Nephron (organoid): Measurements from ENCODE around the gene CD40.

Experiments used
- H3K27ac Mint-ChIP-seq, 3 experiments: 2 replicates each; pipeline ENCODE4 v1.8.0; 2020; ENCODE audit warnings: mixed read lengths in 3 of 3, mild to moderate bottlenecking in 2 of 3, moderate library complexity in 1 of 3
- H3K27me3 Mint-ChIP-seq: 2 replicates; pipeline ENCODE4 v1.8.0; 2021; ENCODE audit warnings: low read depth, mild to moderate bottlenecking, moderate library complexity, mixed read lengths
- H3K36me3 Mint-ChIP-seq: 2 replicates; pipeline ENCODE4 v1.8.0; 2020; ENCODE audit warnings: low read depth, mixed read lengths
- H3K4me1 Mint-ChIP-seq: 2 replicates; pipeline ENCODE4 v1.8.0; 2020; ENCODE audit warnings: mixed read lengths
- H3K4me3 Mint-ChIP-seq, 3 experiments: 2 replicates each; pipeline ENCODE4 v1.8.0; 2020; ENCODE audit warnings: mild to moderate bottlenecking in 3 of 3, mixed read lengths in 3 of 3, moderate library complexity in 2 of 3
- H3K9me3 Mint-ChIP-seq: 2 replicates; pipeline ENCODE4 v1.8.0; 2020; ENCODE audit warnings: mixed read lengths
- TF ChIP-seq, protein P1 (sequence below), 3 experiments: fragments of 200-600 bp; sonication (generic); IDR thresholded peaks; one replicate each; pipeline ENCODE4 v1.5.0; 2021; ENCODE audit warnings: antibody characterized with exemption in 3 of 3; ENCODE audit not compliant: unreplicated experiment in 3 of 3

Gene CD40

DNA sequence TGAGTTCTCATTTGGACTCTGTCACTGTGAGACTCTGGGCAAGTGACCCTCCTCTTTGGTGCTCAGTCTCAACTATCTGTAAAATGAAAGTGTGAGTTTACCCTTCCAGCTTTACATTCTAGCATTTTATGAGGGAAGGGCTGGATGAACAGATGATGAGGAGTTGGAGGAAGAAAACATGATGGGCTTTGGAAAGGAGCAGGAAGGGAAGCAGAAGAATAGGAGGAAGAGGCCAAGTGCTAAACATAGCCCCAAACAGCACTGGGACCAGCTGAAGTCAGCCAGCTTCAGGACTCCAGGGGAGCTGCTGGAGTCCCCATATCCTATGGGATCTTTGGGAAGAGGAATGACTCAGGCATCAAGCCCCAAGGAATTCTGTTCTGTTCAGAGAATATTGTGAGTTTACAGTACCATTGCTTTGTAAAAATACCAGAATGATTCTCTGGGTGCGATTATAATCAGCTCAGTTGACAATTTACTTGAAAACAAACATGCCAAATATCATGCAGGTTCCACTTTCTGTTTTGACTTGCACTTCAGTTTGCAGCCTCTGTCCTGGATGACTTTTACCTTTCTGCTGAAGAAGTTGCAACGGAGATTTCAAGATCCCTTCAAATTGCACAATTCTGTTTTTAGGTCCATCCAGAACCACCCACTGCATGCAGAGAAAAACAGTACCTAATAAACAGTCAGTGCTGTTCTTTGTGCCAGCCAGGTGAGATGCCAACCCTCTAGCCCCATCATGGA, 3.2 kb downstream of the CD40 start:
- H3K27me3 Mint-ChIP-seq: peaks cover 50% of the 10 kb centered on the region
- TF ChIP-seq, protein P1, sequence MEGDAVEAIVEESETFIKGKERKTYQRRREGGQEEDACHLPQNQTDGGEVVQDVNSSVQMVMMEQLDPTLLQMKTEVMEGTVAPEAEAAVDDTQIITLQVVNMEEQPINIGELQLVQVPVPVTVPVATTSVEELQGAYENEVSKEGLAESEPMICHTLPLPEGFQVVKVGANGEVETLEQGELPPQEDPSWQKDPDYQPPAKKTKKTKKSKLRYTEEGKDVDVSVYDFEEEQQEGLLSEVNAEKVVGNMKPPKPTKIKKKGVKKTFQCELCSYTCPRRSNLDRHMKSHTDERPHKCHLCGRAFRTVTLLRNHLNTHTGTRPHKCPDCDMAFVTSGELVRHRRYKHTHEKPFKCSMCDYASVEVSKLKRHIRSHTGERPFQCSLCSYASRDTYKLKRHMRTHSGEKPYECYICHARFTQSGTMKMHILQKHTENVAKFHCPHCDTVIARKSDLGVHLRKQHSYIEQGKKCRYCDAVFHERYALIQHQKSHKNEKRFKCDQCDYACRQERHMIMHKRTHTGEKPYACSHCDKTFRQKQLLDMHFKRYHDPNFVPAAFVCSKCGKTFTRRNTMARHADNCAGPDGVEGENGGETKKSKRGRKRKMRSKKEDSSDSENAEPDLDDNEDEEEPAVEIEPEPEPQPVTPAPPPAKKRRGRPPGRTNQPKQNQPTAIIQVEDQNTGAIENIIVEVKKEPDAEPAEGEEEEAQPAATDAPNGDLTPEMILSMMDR (IDR thresholded peaks at IDR 0.05; ENCODE audit: unreplicated experiment in 3 of 3): no peak
- no peaks in the 10 kb centered on the region for H3K4me1 Mint-ChIP-seq
- no peaks in the 10 kb centered on the region for H3K36me3 Mint-ChIP-seq
- H3K9me3 Mint-ChIP-seq: no peaks in the 10 kb centered on the region
- H3K4me3 Mint-ChIP-seq: no peak overlapping the region
- H3K27ac Mint-ChIP-seq: no peak overlapping the region

DNA sequence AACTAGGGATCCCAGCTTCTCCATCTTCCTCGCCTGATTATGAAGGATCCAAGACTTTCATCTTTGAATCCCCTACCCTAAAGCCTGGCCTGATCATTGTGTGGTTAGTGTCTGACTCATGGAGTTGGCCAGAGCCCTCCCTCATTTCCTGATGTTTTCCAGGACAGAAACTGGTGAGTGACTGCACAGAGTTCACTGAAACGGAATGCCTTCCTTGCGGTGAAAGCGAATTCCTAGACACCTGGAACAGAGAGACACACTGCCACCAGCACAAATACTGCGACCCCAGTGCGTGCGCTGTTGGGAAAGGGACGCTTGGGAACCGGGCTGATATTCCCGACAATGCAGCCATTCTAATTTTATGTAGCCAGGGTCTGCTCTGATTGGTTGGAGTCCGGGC, 4.0 kb downstream of the CD40 start:
- H3K36me3 Mint-ChIP-seq: no peaks in the 10 kb centered on the region
- no peak overlapping the region for H3K27ac Mint-ChIP-seq
- H3K4me1 Mint-ChIP-seq: no peaks in the 10 kb centered on the region

DNA sequence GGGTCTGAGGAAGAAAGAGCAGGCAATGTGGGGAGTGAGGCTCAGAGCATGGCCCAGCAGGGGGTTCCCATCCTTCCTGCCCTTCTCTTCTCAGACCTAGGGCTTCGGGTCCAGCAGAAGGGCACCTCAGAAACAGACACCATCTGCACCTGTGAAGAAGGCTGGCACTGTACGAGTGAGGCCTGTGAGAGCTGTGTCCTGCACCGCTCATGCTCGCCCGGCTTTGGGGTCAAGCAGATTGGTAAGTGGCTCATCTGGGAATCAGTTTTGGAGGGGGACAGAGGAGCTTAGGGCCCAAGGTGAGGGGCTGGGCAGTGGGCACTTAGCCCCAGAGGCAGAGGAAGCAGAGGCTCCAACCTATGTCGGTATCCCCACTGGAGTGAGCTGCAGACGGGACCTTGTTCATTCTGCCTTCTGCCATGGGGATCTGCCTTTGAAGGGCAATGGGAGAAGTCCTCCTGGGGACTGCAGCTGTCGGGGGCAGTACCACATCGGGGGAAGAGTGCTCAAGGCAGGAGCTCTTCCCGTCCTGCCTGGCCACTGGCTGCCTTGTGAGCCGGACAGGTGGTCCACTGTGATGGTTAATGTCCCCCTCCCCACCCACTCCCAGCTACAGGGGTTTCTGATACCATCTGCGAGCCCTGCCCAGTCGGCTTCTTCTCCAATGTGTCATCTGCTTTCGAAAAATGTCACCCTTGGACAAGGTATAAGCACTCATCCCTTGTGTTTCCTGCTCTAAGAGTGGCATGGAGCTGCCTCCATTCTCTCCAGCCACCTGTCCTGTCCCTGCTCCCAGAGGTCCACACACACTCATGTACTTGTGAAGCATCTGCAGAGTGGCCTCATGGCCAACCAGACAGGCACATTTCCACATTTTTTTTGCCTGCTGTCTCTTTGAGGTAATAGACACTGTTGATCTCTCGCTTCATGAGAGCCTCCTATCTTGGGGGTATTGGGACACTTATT, 4.7 kb downstream of the CD40 start:
- TF ChIP-seq, protein P1 (IDR thresholded peaks at IDR 0.05; ENCODE audit: unreplicated experiment in 3 of 3): no peak
- Mint-ChIP-seq H3K36me3 (no peaks in the 10 kb centered on the region), H3K9me3 (no peaks in the 10 kb centered on the region)

More for the DNA sequence above, 4.0 kb downstream of the CD40 start:
- Mint-ChIP-seq H3K9me3 (no peaks in the 10 kb centered on the region), H3K27me3 (peaks cover 50% of the 10 kb centered on the region), H3K4me3 (no peak overlapping the region)
- TF ChIP-seq, protein P1 (IDR thresholded peaks at IDR 0.05; ENCODE audit: unreplicated experiment in 3 of 3): no peak

DNA sequence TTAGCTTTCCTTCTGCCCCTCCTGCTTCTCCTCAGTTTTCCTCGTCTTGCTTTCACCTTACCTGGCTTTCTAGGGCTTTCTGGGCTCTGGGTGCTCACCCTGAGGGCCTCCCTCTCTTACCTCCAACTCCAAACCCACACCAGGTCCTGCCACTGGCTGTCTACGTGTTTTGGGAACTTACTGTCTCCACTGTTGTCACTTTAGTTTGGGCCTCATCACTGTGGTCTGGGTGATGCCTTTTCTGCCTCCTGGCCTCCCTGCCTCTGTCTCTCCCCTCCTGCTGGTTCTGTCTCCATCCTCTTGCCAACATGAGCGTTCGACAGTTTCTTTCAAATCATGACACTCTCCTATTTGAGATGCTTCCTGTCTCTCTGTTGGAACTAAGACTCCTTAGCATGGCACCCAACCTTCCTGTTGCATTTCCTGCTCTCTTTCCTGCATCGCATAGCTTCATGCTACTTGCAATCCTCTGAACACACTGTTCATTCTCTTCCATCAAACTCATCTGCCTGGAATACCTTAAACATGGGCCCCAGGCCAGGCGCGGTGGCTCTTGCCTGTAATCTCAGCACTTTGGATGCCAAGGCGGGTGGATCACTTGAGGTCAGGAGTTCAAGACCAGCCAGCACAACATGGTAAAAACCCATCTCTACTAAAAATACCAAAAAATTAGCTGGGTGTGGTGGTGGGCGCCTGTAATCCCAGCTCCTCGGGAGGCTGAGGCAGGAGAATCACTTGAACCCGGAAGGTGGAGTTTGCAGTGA, 5.5 kb downstream of the CD40 start:
- no peaks in the 10 kb centered on the region for H3K36me3 Mint-ChIP-seq
- TF ChIP-seq, protein P1 (IDR thresholded peaks at IDR 0.05; ENCODE audit: unreplicated experiment in 3 of 3): no peak
- no peaks in the 10 kb centered on the region for H3K4me1 Mint-ChIP-seq
- no peak overlapping the region for H3K27ac Mint-ChIP-seq
- no peaks in the 10 kb centered on the region for H3K9me3 Mint-ChIP-seq
- no peak overlapping the region for H3K4me3 Mint-ChIP-seq
- H3K27me3 Mint-ChIP-seq: peaks cover 40% of the 10 kb centered on the region

More for the DNA sequence above, 4.7 kb downstream of the CD40 start:
- no peak overlapping the region for H3K27ac Mint-ChIP-seq
- peaks cover 44% of the 10 kb centered on the region for H3K27me3 Mint-ChIP-seq
- H3K4me3 Mint-ChIP-seq: no peak overlapping the region
- H3K4me1 Mint-ChIP-seq: no peaks in the 10 kb centered on the region

DNA sequence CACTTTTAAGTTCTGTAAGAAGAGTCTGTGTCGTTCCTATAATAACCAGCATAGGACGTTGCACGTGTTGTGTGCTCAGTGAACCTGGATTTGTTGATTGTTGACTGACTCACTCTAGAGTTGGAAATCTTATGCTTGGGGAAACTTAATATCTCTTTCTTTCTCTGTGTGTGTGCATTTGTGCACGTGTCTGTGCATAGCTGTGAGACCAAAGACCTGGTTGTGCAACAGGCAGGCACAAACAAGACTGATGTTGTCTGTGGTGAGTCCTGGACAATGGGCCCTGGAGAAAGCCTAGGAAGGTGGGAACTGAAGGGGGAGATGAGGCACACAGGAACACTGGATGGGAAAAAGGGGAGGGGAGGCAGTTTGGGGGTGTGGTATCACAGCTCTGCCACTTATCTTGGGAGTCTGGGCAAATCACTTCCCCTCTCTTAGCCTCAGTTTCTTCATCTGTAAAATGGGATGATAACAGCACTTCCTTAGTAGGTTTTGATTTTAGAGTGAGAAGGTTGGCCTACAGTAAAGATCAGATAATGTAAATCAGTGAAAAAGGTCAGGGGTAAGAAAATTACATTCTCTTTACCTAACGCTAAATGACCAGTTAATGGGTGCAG, 8.4 kb downstream of the CD40 start:
- Mint-ChIP-seq H3K4me3 (no peak overlapping the region), H3K27ac (no peak overlapping the region), H3K27me3 (peaks cover 56% of the 10 kb centered on the region), H3K4me1 (peaks cover 16% of the 10 kb centered on the region), H3K9me3 (no peaks in the 10 kb centered on the region), H3K36me3 (no peaks in the 10 kb centered on the region)
- TF ChIP-seq, protein P1 (IDR thresholded peaks at IDR 0.05; ENCODE audit: unreplicated experiment in 3 of 3): no peak
